GM18909 (cell line): ENCODE data around the gene GEMIN8.

Experiments used
- ATAC-seq: cut with Tn5 transposase; IDR thresholded peaks from one replicate; pipeline ENCODE4 v1.9.1; 2021; ENCODE audit warnings: mild to moderate bottlenecking; ENCODE audit not compliant: unreplicated experiment, poor library complexity

The GEMIN8 gene

DNA sequence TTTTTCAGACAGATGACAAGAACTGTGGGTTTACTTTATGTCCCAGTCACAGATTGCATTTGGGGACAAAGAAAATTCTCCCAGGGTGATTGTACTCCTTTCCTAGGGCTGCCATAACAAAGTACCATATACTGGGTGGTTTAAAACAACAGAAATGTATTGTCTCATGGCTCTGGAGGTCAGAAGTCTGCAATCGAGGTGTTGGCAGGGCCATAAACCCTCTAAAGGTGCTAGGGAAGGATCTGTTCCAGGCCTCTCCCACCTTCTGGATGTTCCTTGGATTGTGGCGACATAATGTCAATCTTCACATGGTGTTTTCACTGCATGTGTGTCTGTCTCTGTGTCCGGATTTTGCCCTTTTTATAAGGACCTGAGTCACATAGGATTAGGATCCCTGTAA lies 12.3 kb downstream of the GEMIN8 start:
- ATAC-seq: no peak

DNA sequence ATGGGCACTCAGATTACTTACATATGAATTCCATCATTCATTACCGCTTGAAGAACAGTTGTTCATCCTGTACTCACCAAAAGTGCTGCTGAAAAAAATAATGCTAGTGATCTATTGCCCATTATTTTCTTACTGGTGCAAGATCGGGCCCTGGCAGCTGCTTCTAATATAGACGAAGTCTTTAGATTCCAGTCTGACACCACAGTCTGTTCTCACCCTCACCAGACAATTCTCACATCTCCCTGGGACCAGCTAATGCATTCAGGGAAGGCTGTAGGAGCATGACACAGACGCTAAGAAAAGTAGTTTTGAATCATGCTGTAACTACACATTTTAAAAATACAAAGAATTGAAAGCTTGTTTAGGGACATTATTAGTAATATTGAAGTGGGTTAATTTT lies 13.8 kb downstream of the GEMIN8 start:
- no peak for ATAC-seq

DNA sequence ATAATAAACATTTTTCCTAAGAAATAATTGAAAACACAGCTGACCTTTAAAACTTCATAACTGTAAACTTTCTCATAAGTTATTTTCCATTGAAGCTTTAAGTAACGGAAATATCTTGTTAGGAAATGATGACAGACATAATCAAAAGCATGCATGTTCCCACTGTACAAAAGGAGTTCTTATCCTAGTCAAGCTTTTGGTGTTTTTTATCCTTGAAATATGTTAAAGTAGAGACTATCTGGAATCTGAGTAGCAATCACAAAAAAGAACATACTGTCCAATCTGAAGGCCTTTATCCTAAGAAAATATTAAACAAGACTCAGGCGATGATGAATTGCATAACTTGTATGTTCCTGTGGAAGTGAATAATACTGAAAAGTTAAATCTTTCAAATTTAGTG lies 14.4 kb downstream of the GEMIN8 start:
- no peak for ATAC-seq

DNA sequence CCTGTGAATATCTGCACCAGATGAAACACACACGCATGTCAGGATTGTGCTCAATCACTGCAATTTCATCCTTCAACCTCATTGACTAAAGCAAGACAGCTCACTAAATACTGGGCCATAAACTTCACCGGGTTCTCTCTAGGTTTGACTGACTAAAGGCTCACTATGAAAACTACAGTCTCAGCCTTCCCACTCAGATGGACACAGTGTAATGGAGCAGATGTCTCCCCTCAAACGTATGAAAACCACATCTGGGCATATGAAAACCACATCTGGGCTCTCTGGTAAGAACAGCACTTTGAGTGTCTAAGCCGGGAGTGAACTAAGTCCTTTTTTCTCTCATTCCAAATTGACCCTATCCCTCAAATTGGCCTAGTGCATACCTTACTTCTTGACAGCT lies 15.2 kb downstream of the GEMIN8 start:
- no peak for ATAC-seq

DNA sequence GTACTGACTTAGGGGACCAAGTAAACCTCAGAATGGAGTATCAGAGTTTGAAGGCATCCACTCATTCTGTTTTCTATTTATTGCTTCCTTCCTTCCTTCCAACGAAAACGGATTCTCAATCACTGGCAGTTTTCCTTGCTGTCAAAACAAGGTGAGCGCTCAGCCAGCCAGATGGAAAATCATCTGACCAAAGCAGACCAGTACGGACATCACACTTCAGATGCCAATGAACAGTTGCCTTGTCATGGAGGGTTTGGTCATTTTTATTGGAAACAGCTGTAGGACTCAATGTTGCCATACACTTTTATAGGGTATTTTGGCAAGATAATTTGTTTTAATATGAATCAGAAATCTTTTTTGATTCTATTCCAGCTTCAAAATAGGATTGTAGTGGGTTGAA lies 16.6 kb downstream of the GEMIN8 start:
- no peak for ATAC-seq

DNA sequence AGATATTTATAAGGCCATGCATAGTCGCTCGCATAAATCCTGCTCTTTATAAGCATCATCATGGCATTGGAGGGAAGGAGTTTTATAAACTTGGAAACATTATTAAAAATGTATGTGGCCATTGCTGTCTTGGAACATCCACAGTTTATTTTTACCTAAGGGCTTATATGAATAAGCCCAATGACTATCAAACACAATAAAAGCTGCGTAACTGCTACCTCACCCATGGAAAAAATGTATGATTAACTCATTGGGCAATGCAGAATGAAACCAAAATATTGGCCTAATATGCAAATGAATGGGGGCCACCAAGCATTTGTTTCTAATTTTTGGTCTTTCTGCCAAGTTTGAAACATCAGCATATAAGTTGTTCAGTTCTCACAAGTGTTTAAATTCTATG lies 19.1 kb downstream of the GEMIN8 start:
- no peak for ATAC-seq

DNA sequence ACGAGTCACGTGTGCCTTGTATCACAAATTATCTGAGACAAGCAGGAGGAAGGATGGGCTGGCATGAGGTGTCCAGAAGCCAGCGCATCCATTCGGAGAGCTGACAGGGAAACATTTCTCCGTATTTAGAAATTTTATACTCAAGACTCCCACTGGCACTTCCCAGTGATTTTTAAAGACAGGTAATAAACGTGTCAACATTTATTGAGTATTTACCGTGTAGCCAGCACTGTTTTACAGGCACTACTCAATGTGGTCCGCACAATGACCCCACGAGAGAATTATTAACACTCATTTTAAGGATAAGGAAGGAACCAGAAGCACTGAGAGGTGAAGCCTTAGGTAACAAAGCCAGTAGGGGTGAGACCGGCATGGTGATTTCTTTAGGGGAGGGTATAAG lies 23.2 kb downstream of the GEMIN8 start:
- ATAC-seq: no peak

DNA sequence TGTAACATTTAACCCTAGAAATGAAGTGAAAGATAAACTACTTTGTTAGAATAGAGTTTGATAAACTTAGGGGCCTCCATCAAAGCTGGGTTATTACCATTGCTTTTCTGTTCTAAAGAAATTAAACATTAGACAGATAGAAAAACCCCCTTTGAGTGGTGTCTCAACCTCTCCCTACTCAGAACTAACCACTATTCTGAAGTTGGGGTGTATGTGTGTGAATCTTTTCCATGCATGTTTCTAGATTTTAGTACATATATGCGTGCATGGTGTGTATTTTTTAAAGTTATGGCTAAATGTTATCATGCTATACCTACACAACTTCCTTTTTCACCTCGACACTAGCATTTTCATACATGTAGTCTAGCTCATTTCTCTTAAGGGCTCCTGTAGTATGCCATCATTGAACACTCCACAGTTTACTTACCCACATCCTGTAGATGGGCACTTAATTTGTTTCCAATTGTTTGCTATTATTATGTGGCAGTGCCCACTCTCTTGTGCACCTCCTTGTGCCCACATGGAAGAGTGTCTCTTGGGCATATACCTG lies 25.7 kb downstream of the GEMIN8 start:
- no peak for ATAC-seq

DNA sequence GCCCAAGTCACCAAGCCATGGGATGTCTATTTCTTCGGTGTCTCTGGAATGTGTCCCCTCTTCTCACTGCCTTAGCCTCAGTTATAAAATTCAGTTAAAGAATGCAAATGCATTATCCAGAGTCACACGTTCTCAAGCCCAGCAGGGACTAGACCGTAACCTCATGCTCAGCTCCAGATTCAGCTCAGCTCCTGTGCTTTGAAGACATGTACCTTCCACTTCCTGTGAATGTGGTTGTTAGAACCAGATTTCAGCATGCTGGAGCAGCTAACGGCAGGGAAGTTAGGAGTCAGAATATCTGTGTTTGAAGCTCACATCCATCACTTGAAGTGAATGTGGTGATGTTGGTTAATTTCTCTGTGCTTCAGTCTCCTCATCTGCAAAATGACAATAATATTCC lies 26.7 kb downstream of the GEMIN8 start:
- ATAC-seq: no peak

DNA sequence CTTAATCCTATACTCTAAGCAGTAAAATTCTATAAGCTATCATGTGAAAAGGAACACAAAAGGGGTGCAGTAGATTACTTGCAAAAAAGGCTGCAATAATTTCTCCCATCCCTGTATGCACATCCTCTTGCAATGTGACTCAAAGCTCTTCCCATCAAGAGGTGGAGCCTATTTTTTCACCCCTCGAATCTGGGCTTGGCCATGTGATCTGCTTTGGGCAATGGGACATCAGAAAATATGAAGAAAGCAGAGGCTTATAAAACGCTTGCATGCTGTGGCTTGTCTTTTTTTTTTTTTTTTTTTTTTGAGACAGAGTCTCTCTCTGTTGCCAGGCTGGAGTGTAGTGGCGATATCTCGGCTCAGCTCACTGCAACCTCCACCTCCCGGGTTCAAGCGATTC lies 33.0 kb downstream of the GEMIN8 start:
- no peak for ATAC-seq

DNA sequence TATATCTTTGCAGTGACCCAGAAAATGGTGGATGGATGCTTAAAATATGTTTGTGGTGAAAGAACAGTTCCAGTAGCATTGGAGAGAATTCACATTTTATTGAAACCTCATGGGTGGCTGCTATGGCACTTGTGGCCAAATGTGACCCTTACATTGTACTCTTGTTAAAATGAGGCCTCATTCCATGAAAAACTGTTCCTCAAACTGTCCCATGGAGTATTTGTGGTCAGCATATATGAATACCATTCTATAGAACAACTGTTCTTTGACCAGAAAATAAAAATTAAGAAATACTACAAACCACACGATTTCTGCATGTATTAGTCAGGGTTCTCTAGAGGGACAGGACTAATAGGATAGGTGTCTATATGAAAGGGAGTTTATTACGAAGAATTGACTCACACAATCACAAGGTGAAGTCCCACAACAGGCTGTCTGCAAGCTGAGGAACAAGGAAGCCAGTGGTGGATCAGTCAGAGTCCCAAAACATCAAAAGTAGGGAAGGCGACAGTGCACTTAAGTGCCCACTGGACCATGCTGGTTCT lies 35.1 kb downstream of the GEMIN8 start:
- no peak for ATAC-seq

DNA sequence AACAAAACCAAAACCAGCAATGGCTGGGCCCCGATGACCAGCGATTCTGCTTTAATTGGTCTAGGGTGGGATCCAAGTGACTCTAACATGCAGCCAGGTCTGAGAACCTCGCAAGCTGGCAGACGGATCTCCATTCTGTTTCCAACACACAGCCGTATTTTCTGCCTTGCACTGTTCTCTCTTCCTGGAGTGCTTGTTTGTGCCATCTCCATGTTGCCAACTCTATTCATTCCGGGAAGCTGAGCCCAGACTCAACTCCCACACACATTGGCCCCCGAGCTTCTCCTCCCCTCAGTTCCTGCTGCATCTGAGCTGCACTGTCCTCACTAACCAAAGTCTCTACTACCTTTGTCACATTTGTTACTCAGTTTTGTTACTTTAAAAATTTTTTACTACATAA lies 35.6 kb downstream of the GEMIN8 start:
- no peak for ATAC-seq

DNA sequence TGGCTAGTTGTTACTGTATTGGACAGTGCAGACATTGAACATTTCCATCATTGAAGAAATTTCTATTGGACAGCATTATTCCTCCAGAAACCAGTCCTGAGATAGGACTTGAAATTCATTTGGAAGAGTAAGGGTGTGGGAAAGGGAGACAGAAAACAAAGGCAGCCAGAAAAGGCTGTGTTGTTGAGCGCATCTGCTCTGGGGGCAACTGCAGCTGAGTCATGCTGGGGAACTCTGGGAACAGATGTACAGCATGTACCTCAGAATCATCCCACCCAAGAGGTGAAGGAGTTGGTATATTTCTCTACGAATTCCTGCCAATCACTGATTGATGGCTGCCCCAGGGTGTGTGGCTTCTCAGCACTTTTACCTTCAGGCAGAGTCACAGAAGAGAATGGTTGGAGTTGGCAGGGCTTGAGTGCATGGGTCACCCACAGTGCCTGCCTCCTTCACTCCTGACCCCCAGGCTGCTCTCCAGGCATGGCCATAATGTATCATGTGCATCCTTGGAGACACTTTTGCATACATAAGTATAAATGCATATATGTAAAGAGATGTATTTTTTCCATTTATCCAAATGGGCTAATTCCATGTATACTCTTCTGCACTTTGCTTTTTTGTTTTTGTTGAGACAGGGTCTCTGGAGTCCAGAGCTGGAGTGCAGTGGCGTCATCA lies 39.4 kb downstream of the GEMIN8 start:
- ATAC-seq: no peak

DNA sequence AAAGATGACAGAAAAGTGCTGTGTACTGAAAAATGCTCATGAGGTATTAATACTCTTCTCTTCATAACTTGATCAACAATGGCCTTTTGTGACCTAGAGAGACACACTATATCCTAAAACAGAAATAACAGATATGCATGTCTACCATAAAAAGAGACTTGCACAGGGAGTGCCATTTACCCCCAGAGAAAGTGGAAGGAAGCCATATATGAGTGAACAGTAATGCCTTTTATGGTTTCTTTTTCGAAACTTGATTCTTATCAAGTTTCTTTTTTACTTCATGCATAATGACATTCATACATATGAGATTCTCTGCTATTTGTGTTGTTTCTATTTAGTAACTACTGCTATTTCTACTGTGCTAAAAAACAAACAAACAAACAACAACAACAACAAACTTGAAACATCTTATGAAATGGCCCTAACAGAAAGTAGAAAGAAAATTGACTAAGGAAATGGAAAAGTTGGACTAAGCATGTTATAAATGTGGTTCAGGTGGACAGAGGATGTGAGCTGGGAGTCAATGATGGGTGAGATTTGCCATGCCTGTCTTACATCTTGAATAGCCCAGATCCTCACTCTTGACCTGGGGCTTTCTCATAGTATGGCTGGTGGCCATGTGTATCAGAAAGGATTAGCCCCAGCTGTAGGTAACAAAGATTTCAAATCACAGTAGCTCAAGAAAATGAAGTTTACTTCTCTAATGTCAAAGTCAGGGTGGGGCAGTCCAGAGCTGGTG lies 43.8 kb downstream of the GEMIN8 start:
- peak; percentile 62 for ATAC-seq

DNA sequence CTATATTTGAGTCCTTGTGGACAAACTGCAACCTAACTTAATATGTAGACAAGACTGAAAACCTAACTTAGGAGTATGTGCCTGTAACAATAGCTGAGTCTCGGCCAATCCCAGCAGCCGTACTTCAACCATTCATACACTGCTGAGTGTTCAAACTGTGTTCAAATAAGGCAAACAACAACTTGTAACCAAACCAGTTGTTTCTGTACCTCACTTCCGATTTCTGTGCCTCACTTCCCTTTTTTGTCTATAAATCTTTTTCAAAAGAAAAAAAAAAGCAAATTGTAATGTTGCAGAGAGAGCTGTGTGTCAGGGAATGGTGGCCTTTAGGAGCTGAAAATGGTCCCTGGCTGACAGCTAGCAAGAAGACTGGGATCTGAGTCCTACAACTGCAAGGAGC lies 46.0 kb downstream of the GEMIN8 start:
- no peak for ATAC-seq

DNA sequence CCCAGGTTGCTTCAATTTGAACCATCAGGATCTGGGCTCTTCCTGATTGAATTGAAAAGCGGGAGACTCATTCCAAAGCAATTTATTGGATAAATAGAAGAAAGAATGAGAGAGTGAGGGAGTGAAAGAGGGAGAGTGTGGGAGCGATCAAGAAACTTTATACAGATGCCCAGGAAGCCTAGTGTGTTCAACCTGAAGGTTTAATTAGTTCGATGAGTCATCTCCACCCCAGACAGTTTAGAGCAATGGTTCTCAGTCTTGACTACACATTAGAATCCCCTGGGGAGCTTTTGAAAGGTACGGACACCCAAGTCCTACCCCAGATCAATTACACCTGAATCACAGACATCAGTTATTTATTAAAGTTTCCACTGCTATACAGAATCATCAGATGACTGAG lies 61.5 kb downstream of the GEMIN8 start:
- ATAC-seq: no peak

DNA sequence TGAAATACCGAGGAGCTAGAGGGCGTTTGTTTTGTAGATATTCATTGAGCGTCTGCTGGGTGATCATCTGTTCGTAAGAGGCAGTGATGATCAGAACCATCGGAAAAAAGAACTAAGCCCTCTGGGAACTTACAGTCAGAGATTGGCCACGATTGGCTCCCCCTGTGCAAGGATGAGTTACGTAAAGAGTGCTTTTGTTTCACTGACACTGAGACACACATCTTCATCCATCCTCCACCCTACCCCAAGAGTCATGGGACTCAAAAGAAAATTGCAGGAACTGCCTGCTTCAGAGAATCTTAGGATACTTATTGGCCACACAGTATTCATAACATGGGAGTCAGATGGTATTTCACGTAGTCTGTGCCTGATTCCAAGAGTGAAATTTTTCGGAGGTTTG lies 62.1 kb downstream of the GEMIN8 start:
- ATAC-seq: no peak

DNA sequence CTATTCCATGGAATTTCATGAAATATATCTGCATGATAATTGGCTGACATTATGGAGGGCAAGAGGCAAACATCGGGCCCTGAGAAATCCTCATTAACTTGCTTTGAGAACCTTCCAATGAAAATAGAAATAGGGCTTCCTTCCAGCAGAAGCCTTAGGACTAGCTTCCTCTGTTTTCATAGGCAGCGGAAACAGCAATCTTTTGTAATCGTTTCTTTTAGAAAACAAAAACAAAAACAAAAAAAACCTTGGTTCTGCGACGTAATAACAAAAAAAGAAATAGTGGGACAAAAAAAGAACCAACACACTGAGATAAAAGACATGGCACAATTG lies 62.9 kb downstream of the GEMIN8 start:
- ATAC-seq: no peak

DNA sequence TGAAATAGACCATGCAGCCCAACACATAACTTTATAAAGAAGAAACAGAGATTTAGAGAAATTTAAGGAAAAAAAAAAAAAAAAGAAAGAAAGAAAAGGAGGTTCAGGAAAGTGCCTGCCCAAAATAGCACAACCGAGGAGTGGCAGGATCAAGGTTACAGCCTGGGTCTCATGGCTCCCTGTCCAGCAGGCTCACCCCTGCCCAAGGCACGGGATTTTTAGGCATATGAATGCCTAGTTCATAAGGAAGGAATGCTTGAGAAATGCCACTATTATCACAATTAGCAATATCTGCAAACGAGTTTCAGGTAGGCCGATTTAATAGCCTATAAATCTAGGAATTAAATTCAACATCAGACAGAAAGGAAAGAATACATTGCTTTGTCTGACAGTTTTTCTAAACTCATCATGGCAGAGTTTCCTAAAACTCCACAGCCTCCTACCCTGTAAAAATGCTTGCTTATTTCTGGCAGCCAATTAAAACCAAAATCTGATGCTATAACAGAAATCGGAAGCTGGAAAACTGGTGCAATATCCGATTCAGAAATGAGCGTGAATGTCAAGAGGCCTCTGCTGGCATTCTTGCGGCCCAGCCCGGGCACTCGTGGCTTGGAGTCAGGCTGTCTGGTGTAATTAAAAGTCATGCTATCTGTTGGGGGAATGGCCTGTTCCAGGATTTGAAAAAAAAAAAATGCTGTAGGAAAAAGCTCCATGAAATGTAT lies 63.5 kb downstream of the GEMIN8 start:
- no peak for ATAC-seq

DNA sequence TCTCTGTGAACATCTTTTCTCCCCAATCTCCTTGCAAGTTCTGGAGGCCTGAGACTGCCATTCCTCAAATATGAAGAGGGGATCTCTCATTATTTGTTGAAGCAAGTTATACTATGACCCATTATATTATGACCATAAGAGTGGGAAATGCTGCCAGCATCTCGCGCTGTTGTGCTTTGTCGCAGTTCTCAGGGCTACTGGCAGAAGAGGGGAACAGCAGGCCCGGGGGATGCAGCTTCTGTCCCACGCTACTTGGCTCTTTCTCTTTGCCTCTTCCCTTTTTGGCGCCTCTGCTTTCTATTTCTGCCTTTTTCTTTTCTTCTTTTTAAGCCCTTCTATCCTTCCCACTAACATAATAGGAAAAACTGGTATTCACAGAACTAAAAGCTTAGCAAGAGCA lies 64.2 kb downstream of the GEMIN8 start:
- no peak for ATAC-seq

DNA sequence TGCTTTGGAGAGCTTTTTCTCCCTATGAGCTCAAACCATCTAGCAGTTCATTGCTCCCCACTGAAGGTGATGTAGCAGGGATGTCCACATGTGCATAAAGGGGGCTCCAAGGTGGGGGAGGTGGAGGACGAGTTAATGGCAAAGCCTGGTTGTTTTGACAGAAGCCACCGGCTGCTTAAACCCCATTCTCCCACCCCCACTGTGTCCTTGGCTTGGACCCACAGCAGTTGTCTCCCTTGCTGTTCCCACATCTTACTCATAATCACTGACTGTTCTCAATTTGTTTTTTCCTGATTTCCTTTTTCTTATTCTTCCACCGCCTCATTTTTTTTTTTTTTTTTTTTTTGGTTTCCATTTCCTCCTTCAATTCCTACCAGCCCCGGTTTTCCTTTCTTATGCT lies 72.7 kb downstream of the GEMIN8 start:
- no peak for ATAC-seq
